Progenitor cell of endocrine pancreas (in vitro differentiated cells): ENCODE measurements around the gene MFSD2A. TPM values are rescaled to one million over a fixed set of nuclear protein-coding genes. Genes with fewer than 3 reads are reported as not detected.

Source experiments
- DNase-seq: peaks from one replicate; pipeline ENCODE4 v3.0.0; 2021; ENCODE audit warnings: low spot score; ENCODE audit not compliant: unreplicated experiment
- H3K27ac Mint-ChIP-seq: 2 replicates; pipeline ENCODE4 v1.8.0; 2021; ENCODE audit warnings: mild to moderate bottlenecking, moderate library complexity, mixed read lengths
- H3K27me3 Mint-ChIP-seq: 2 replicates; pipeline ENCODE4 v1.8.0; 2021; ENCODE audit warnings: mixed read lengths
- H3K36me3 Mint-ChIP-seq: 2 replicates; pipeline ENCODE4 v1.8.0; 2022; ENCODE audit warnings: mixed read lengths; ENCODE audit not compliant: insufficient read depth
- H3K4me1 Mint-ChIP-seq: 2 replicates; pipeline ENCODE4 v1.8.0; 2021; ENCODE audit warnings: low read depth, mixed read lengths
- H3K4me3 Mint-ChIP-seq: 2 replicates; pipeline ENCODE4 v1.8.0; 2021; ENCODE audit warnings: low read depth, mild to moderate bottlenecking, moderate library complexity, mixed read lengths
- H3K9me3 Mint-ChIP-seq: 2 replicates; pipeline ENCODE4 v1.8.0; 2021; ENCODE audit warnings: low read depth, mixed read lengths
- CTCF ChIP-seq: fragments of 200-600 bp; sonication (generic); IDR thresholded peaks from one replicate; pipeline ENCODE4 v1.5.0; 2021; ENCODE audit warnings: antibody characterized with exemption, mild to moderate bottlenecking; ENCODE audit not compliant: unreplicated experiment
- total RNA-seq: library from RNA; stranded (reverse); gene quantifications from 2 replicates; pipeline ENCODE4 v1.2.1, GENCODE V29; 2021

The MFSD2A gene
- total RNA-seq, 1 donor from 2014 or later: 1.8 TPM

- Mint-ChIP-seq H3K27me3 (peaks cover 17% of the 10 kb centered on the region), H3K27ac (no peak overlapping the region), H3K36me3 (no peaks in the 10 kb centered on the region), H3K4me1 (peaks cover 7% of the 10 kb centered on the region), H3K9me3 (no peaks in the 10 kb centered on the region), H3K4me3 (no peak overlapping the region)
- no peak for DNase-seq
- no peak for TF ChIP-seq CTCF
Observed at GRCh38 chr1:39940980-39941871, 13.7 kb upstream of the MFSD2A start.

GRCh38 chr1:39943471-39944290 lies 11.3 kb upstream of the MFSD2A start:
- Mint-ChIP-seq H3K4me3 (no peak overlapping the region), H3K27ac (no peak overlapping the region), H3K9me3 (no peaks in the 10 kb centered on the region), H3K27me3 (peaks cover 20% of the 10 kb centered on the region), H3K4me1 (peaks cover 7% of the 10 kb centered on the region), H3K36me3 (no peaks in the 10 kb centered on the region)
- DNase-seq: no peak
- TF ChIP-seq CTCF: no peak

GRCh38 chr1:39944410-39945112 lies 10.4 kb upstream of the MFSD2A start:
- no peaks in the 10 kb centered on the region for H3K9me3 Mint-ChIP-seq
- H3K4me3 Mint-ChIP-seq: no peak overlapping the region
- H3K4me1 Mint-ChIP-seq: peaks cover 7% of the 10 kb centered on the region
- no peak overlapping the region for H3K27ac Mint-ChIP-seq
- TF ChIP-seq CTCF: no peak
- no peaks in the 10 kb centered on the region for H3K36me3 Mint-ChIP-seq
- peaks cover 20% of the 10 kb centered on the region for H3K27me3 Mint-ChIP-seq
- no peak for DNase-seq

GRCh38 chr1:39946216-39946615 lies 8.7 kb upstream of the MFSD2A start:
- TF ChIP-seq CTCF: no peak
- Mint-ChIP-seq H3K9me3 (no peaks in the 10 kb centered on the region), H3K36me3 (no peaks in the 10 kb centered on the region), H3K27me3 (peaks cover 22% of the 10 kb centered on the region), H3K27ac (no peak overlapping the region), H3K4me1 (peaks cover 7% of the 10 kb centered on the region), H3K4me3 (no peak overlapping the region)
- DNase-seq: no peak

- Mint-ChIP-seq H3K4me3 (no peak overlapping the region), H3K9me3 (no peaks in the 10 kb centered on the region), H3K36me3 (no peaks in the 10 kb centered on the region), H3K27ac (no peak overlapping the region), H3K27me3 (peaks cover 17% of the 10 kb centered on the region), H3K4me1 (peaks cover 7% of the 10 kb centered on the region)
- TF ChIP-seq CTCF: no peak
- DNase-seq: no peak
Observed at GRCh38 chr1:39947260-39947659, 7.7 kb upstream of the MFSD2A start.
